ENCODE data around the gene NCAM2.
A peak's percentile ranks its signal among the peaks of the same experiment; 100 is the strongest.

NCAM2 gene

DNA sequence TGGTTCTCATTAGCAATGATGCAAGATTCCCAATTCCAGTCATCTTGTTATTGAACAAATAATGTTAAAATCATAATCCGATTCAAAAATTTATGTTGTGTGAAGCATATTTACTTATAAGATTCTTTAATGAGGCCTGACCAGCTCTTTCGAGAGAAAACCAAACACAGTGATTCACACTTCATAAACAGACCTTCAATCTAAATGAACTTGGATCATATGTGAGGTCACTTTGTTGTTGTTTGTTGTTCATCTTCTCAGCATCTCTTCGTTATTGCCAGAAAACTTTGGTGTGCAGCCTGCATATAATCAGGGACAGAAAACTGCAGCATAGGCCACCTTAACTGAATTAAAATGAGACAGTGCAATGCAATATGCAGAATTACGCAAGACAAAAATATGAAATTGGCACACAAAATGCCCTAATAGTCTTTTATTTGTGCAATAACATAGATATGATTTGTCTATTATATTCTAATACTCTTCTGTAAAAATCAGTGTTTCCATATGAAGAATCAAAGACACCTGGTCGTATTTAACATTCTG is 30.1 kb downstream of the NCAM2 start:
- no peak for DNase-seq (ENCODE audit: low spot score)

- peak; percentile 31 for DNase-seq (ENCODE audit: low spot score)
Measured at GRCh38 chr21:21029164-21029563, 31.0 kb downstream of the NCAM2 start.

GRCh38 chr21:21030311-21030710 is 32.1 kb downstream of the NCAM2 start:
- no peak for DNase-seq (ENCODE audit: low spot score)

DNA sequence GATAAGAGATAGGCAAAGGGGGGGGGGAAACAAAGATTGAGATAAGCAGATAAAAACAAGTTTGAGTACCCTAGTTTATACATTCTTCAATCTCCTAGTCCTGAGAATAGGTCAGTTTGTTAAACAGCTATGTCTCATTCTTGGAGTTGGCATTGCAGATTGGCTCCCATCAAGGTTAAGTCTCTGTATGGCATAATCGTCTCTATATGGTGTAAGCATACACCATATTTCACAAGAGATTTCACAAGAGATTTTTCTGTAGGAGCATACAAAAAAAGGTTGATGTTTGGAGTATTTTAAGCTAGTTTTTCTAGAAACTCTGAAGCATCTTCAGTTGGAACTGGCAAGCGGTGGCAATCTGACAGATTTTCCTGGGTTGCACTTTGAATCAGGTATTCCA is 35.8 kb downstream of the NCAM2 start:
- DNase-seq (ENCODE audit: low spot score), result no peak

GRCh38 chr21:21039624-21040170 is 41.5 kb downstream of the NCAM2 start:
- DNase-seq (ENCODE audit: low spot score), result no peak

DNA sequence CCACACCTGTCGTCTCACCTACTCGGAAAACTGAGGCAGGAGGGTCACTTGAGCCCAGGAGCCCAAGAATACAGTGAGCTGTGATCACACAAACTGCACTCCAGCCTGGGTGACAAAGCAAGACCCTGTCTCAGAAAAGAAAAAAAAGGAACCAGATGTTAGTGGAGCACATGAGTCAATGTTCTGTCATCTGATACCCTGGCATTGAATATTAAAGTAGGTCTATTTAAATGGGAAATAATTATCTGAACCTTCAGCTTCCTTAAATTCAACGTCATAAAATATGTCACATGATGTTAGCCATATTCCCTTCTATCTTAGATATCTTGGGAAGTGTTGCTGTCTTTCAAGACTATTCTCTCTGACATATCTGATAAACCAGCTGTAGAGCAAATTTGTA is 47.3 kb downstream of the NCAM2 start:
- DNase-seq (ENCODE audit: low spot score), result no peak

DNA sequence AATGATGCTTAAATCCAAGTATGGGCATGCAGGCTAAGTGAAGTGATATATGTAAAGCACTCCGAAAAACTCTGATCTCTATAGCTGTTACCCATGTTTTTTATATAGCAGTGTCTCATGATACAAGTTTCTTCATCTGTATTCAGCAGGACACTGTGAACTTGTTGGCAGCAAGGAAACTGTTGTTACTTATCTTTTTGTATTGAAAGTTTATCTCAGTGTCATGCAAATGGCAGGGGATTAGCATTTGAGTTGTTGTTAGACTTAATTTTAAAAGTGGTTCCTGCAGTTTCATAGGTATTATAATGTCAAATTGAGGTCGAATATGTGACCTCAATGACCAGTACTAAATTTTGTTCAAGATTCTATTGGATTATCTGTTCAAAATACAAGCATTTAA is 47.9 kb downstream of the NCAM2 start:
- DNase-seq (ENCODE audit: low spot score), result no peak

DNA sequence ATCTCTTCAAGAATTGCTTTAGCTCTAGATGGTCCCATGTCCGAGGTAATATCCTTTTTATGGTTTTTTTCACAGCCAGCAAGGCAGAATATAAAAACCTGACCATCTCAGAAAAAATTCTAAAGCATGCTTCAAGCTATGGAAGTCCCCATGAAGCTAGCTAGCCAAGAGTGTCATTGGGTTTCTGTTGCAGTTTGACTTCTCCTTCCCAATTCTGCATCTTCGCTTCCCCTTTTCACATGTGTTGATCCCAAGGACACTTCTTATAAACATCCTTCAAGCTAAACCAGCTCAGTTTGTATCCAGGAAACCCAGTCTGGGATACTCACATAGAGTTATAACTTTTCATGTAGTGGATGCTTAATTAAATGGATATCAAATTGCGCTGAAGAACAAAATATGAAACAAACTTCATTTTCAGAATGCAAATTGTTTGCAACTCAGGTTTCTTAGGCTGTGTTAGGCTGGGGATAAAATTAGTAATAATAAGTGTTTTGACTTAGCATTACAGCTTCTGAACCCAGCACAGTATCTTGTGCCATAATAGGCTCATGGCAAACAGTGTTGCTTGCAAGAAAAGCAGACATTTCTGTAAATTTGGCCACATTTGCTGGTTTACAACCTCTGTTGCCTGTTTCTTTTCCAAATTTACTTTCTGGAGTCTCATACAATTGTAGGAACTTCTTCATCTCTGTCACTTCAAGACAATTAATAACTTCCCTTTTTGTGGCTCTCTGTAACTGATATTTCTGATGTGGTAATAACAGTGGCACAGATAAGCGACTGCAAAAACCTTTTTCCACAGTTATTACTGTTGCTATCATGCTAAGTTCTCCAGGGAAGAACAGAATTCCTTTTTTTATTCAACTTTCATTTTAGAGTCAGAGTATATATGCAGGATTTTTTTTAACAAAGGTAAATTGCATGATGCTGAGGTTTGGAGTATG is 53.2 kb downstream of the NCAM2 start:
- peak; percentile 43 for DNase-seq (ENCODE audit: low spot score)

DNA sequence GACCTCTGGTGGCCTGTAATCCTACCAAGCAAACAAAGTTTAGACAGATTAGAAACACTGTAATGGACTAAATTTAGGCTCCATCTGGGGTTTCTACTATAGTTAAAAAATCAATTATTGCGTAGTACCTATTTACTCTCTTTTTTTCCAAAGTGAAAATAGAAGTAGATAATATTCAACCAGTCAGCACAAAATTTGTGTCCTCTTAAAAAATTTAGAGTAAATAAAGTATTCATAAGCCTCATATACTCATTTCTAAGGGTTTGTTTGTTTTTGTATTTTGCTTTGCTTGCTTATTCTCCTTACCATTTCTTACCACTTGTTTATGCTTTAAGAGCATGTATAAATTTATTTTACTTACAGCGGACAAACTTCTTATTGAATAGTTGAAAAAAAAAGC is 54.5 kb downstream of the NCAM2 start:
- no peak for DNase-seq (ENCODE audit: low spot score)

GRCh38 chr21:21057349-21058062 is 59.3 kb downstream of the NCAM2 start:
- no peak for DNase-seq (ENCODE audit: low spot score)

GRCh38 chr21:21063828-21064227 is 65.6 kb downstream of the NCAM2 start:
- DNase-seq (ENCODE audit: low spot score), result no peak

- DNase-seq (ENCODE audit: low spot score), result no peak
Measured at GRCh38 chr21:21064353-21064752, 66.1 kb downstream of the NCAM2 start.

DNA sequence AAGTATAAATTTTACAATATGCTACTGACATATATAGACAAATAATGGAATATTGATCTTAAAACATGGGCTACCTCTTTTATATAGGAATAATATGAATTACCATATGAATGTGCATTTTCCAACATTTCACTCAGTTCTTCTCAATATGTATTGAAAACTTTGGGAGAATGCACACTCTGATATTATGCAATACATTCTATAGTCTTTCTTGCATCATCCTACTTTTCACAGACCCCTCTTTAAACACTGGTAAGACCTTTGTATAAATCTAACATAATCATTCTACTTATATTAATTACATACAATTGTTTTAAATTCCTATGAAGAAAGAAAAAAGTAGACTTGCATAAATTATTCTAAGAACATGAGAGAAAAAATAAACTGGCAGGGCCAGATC is 69.2 kb downstream of the NCAM2 start:
- no peak for DNase-seq (ENCODE audit: low spot score)

- DNase-seq (ENCODE audit: low spot score), result no peak
Measured at GRCh38 chr21:21074305-21074704, 76.1 kb downstream of the NCAM2 start.

GRCh38 chr21:21076051-21076450 is 77.8 kb downstream of the NCAM2 start:
- DNase-seq (ENCODE audit: low spot score), result no peak

- DNase-seq (ENCODE audit: low spot score), result no peak
Measured at GRCh38 chr21:21076491-21076890, 78.3 kb downstream of the NCAM2 start.

GRCh38 chr21:21079646-21080045 is 81.4 kb downstream of the NCAM2 start:
- DNase-seq (ENCODE audit: low spot score), result no peak

- no peak for DNase-seq (ENCODE audit: low spot score)
Measured at GRCh38 chr21:21084179-21084578, 86.0 kb downstream of the NCAM2 start.

DNA sequence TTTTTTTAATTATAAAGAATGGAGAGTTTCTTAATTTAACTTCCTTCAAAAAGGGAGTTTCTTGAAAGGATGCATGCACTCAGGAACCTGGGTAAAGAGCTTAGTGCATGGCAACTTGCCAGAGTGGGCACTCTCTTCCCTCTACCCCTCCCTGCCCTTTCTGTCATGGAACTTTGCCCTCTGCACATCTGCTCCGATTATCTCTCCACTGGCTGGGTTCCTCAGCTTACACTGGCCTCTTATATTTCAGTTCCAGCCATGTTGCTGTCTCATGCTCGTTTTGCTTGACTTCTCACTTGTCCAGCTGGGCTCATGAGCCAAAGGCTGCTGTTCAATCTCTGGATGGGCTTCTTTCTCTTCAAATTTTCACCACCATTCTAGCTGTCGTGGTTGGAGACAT is 87.0 kb downstream of the NCAM2 start:
- peak; percentile 72 for DNase-seq (ENCODE audit: low spot score)

GRCh38 chr21:21096956-21097355 is 98.7 kb downstream of the NCAM2 start:
- DNase-seq (ENCODE audit: low spot score), result peak; percentile 53

DNA sequence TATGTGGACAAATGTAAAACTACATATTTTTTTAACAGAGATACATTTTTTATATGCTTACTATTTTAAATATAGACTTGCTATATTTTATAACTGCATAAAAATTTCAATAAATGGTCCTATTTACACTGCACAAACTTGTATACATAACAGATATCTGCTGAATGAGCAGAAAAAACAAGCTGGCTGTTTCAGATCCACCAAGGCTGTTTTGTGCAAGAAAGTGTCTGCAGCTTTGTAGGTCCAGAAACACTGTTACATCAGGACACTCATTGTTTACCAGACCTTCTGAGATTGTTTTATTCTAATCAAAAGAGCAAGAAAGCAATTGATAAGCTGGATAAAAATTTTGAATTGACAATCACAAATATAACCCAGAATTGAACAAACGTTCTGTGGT is 99.3 kb downstream of the NCAM2 start:
- DNase-seq (ENCODE audit: low spot score), result no peak

DNA sequence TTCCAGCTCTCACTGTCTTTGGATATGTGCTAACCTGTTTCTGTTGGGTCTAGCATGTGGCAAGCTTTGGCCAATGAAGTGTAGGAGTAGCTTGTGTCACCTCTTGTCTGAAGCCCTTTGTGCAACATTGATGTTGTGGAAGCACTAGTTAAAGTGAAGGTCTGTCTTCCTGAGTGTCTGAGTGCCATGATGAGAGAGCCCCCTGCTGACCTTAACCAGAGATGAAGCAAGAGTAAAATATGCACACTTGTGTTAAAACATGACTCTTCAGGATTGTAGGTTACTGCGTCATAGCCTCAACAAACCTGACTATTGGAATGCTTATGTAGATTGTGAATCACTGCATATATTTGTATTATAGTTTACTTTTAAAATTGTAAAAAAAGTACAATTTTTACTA is 103.7 kb downstream of the NCAM2 start:
- peak; percentile 87 for DNase-seq (ENCODE audit: low spot score)

- DNase-seq (ENCODE audit: low spot score), result no peak
Measured at GRCh38 chr21:21102896-21103295, 104.7 kb downstream of the NCAM2 start.
